Ascending aorta (tissue), 2 donors: ENCODE data around the gene ADCY2. TPM values are rescaled to one million over a fixed set of nuclear protein-coding genes. Genes with fewer than 3 reads are reported as not detected.

Experiments
- DNase-seq, 2 donors: peaks; one replicate each; pipeline ENCODE4 v3.0.0-alpha.2; 2019; ENCODE audit warnings: low spot score in 2 of 2
- H3K27ac ChIP-seq, 2 donors: fragments of 200-600 bp; sonication (generic); one replicate each; pipeline ENCODE4 v1.5.1; 2016 to 2017; ENCODE audit warnings: mild to moderate bottlenecking in 1 of 2
- H3K27me3 ChIP-seq: fragments of 200-600 bp; sonication (generic); one replicate; pipeline ENCODE4 v1.5.1; 2017
- H3K36me3 ChIP-seq, 2 donors: fragments of 200-600 bp; sonication (generic); one replicate each; pipeline ENCODE4 v1.5.1; 2016
- H3K4me1 ChIP-seq, 2 donors: fragments of 200-600 bp; sonication (generic); one replicate each; pipeline ENCODE4 v1.5.1; 2016 to 2017; ENCODE audit warnings: mild to moderate bottlenecking in 1 of 2
- H3K4me3 ChIP-seq, 2 donors: fragments of 200-600 bp; sonication (generic); one replicate each; pipeline ENCODE4 v1.5.1; 2016 to 2017; ENCODE audit warnings: mild to moderate bottlenecking in 1 of 2
- H3K9me3 ChIP-seq, 2 donors: fragments of 200-600 bp; sonication (generic); one replicate each; pipeline ENCODE4 v1.5.1; 2016
- intact Hi-C: fragments of 100-400 bp; cut with DNase I; formaldehyde crosslinking; loops from one replicate; pipeline ENCODE4 v1.15.1; 2023
- total RNA-seq: library from RNA; depleted of rRNA; stranded (reverse); fragments of >200 nt; gene quantifications from one replicate; pipeline ENCODE4 v1.1.0, GENCODE V29; 2016
- TF ChIP-seq, protein P1 (sequence below), 3 experiments: fragments of 200-600 bp in 2 of 3; fragments of 450-650 bp in 1 of 3; sonication (generic) in 2 of 3; IDR thresholded peaks; one replicate each; pipeline ENCODE4 v1.5.1; 2016 to 2019; ENCODE audit warnings: antibody characterized with exemption in 3 of 3, mild to moderate bottlenecking in 1 of 3, moderate library complexity in 1 of 3

Gene ADCY2
- total RNA-seq, 1 donor from 2014 or later = 0.11 TPM

DNA sequence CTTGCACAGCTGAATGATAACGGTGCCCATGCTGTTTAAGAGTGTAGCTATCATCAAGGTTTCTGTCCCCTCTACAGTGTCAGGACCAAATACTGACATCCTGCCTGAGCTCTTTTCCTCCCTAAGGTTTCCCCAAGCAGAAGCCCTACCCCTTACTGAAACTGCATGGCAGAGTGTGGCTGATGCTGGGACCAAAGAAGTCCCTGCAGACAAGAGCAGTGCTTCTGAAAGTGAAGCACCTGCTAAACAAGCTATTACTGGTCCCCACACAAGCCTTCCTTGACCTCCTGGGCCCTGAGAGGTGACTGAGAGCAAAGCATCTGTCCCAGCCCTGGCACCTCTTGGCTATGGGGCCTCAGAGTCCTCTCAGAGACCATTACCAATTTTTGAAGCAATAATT, 398.9 kb downstream of the ADCY2 start:
- H3K36me3 ChIP-seq = no peaks in the 10 kb centered on the region
- TF ChIP-seq, protein P1, sequence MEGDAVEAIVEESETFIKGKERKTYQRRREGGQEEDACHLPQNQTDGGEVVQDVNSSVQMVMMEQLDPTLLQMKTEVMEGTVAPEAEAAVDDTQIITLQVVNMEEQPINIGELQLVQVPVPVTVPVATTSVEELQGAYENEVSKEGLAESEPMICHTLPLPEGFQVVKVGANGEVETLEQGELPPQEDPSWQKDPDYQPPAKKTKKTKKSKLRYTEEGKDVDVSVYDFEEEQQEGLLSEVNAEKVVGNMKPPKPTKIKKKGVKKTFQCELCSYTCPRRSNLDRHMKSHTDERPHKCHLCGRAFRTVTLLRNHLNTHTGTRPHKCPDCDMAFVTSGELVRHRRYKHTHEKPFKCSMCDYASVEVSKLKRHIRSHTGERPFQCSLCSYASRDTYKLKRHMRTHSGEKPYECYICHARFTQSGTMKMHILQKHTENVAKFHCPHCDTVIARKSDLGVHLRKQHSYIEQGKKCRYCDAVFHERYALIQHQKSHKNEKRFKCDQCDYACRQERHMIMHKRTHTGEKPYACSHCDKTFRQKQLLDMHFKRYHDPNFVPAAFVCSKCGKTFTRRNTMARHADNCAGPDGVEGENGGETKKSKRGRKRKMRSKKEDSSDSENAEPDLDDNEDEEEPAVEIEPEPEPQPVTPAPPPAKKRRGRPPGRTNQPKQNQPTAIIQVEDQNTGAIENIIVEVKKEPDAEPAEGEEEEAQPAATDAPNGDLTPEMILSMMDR (IDR thresholded peaks at IDR 0.05) = no peak
- H3K27ac ChIP-seq = no peak overlapping the region
- H3K9me3 ChIP-seq = no peaks in the 10 kb centered on the region
- H3K27me3 ChIP-seq = no peaks in the 10 kb centered on the region
- no peak overlapping the region for H3K4me3 ChIP-seq
- no peaks in the 10 kb centered on the region for H3K4me1 ChIP-seq
- intact Hi-C loops = no loop called here
- no peak for DNase-seq

DNA sequence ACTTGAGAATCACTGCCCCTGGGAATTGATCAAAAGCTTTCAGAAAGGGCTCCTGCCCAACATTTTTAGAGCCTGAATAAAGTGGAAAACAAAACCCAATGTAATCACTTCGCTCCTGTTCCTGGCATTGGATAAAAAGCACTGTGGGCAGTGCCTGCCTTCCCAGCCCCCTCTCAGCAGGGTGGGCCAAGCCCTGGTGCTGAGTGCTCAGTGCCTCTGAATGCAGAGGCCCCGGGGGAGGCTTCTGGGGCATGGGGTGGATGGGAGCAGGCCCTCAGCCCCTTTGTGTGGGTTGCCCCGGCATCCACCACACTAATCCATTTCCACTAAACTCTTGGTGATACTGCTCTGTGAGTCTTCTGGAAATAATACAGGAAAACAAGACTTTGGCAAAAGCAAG, 399.4 kb downstream of the ADCY2 start:
- no peak for DNase-seq
- Histone ChIP-seq H3K4me1 (no peaks in the 10 kb centered on the region), H3K9me3 (no peaks in the 10 kb centered on the region), H3K36me3 (no peaks in the 10 kb centered on the region), H3K27me3 (no peaks in the 10 kb centered on the region), H3K27ac (no peak overlapping the region), H3K4me3 (no peak overlapping the region)
- intact Hi-C loops = no loop called here
- TF ChIP-seq, protein P1 (IDR thresholded peaks at IDR 0.05) = no peak

DNA sequence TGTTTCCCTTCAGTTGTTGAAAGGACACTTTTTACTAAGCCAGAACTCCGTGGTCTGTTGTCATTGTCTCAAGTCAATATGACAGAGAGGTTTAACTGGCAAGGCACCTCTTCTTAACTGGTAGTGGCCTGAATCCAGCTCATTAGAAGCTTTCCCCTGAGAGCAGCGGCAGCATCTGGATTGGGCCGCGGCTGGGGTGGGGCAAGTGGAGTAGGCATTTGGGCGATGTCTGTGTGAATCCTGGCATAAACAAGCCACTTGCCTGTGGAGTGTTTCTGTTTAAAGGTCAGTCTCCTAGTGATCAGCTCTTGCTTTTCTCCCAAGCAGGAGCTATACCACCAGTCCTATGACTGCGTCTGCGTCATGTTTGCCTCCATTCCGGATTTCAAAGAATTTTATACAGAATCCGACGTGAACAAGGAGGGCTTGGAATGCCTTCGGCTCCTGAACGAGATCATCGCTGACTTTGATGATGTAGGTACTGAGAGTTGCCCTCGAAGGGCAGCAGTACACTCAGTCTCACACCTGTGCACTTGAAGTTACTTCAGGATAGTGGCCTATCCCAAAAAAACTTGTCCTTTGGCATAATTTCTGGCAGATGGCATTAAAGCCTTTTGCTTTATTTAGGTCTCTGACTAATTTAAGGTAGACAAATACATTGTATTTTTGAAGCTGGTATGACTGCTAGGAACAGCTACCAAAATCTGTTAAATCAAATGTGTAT, 406.1 kb downstream of the ADCY2 start:
- no peak overlapping the region for H3K27ac ChIP-seq
- no peak overlapping the region for H3K4me3 ChIP-seq
- H3K4me1 ChIP-seq = no peaks in the 10 kb centered on the region
- no peak for DNase-seq
- TF ChIP-seq, protein P1 (IDR thresholded peaks at IDR 0.05) = no peak
- H3K27me3 ChIP-seq = no peaks in the 10 kb centered on the region
- H3K9me3 ChIP-seq = no peaks in the 10 kb centered on the region
- H3K36me3 ChIP-seq = no peaks in the 10 kb centered on the region
- intact Hi-C loops = no loop called here

DNA sequence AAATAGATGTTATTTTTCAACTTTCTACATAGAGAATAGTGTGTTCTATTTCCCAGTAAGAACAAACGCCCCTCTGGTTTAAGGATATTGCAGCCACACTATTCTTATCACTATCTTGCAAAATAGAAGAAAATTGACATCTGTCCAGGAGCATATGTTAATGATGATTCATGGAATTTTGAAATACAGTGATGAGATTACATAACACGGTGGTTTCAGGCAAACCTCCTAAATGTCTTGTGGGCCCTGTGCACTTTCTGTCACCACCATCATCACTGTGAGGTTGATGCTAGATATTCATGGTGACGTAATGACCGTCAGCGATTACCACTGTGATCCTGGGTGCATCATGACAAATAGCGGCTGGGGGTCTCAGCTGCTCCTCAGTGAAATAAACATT, 406.9 kb downstream of the ADCY2 start:
- intact Hi-C loops = no loop called here
- Histone ChIP-seq H3K27ac (no peak overlapping the region), H3K9me3 (no peaks in the 10 kb centered on the region), H3K27me3 (no peaks in the 10 kb centered on the region), H3K4me1 (no peaks in the 10 kb centered on the region), H3K4me3 (no peak overlapping the region), H3K36me3 (no peaks in the 10 kb centered on the region)
- TF ChIP-seq, protein P1 (IDR thresholded peaks at IDR 0.05) = no peak
- DNase-seq = no peak

DNA sequence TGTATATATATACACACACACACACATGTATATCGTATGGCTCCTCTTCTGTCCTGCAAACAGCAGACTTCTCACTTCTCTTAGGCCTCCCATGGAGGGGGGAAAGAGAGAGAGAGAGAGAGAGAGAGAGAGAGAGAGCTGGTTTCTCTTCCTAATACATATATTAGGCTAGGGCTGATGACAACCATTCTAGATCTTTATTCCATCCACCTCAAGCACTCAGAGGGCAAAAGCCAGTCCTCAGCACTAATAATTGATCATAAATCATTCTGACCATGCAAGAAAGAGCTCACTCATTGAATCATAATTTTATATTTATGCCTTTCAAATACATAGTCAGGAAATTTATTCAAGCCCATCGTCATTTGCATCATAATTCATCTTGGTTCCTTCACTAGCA, 408.0 kb downstream of the ADCY2 start:
- H3K4me1 ChIP-seq = no peaks in the 10 kb centered on the region
- H3K4me3 ChIP-seq = no peak overlapping the region
- H3K27ac ChIP-seq = no peak overlapping the region
- no peaks in the 10 kb centered on the region for H3K36me3 ChIP-seq
- no peak for DNase-seq
- TF ChIP-seq, protein P1 (IDR thresholded peaks at IDR 0.05) = no peak
- intact Hi-C loops = no loop called here
- no peaks in the 10 kb centered on the region for H3K9me3 ChIP-seq
- no peaks in the 10 kb centered on the region for H3K27me3 ChIP-seq

DNA sequence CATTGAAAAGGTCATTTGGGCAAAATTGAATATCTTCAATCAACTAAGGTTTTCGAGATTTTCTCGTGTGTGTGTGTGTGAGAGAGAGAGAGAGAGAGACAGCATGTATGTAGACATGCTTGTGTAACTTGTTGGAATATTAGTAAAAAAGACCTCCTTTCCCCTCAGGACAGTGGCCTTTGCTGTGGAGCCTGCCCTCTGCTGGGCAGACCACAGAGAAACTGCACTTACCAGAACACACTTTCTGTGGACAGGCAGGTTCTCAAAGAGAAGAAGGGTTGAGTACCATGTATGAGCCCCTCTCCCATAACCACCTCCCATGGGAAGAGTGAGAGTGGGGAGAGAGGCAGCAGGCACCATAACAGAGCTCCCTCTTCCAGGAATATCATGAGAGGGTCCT, 409.4 kb downstream of the ADCY2 start:
- no peaks in the 10 kb centered on the region for H3K9me3 ChIP-seq
- DNase-seq = no peak
- TF ChIP-seq, protein P1 (IDR thresholded peaks at IDR 0.05) = peak in 1 of 3 experiments; percentile 19
- no peaks in the 10 kb centered on the region for H3K4me1 ChIP-seq
- no peak overlapping the region for H3K27ac ChIP-seq
- intact Hi-C loops = no loop called here
- H3K36me3 ChIP-seq = no peaks in the 10 kb centered on the region
- H3K4me3 ChIP-seq = no peak overlapping the region
- no peaks in the 10 kb centered on the region for H3K27me3 ChIP-seq
